Fibroblast of lung (primary cell): ENCODE data around the gene MAML2. TPM values are rescaled to one million over a fixed set of nuclear protein-coding genes. Genes with fewer than 3 reads are reported as not detected.

Experiments
- DNase-seq, 2 donors: peaks; one replicate each; pipeline versions ENCODE4 v3.0.0 to v3.0.0-alpha.2; 2010; ENCODE audit warnings: low read depth in 2 of 2
- H2AFZ ChIP-seq: 2 replicates; pipeline ENCODE4 v1.5.1; 2012; ENCODE audit warnings: low read length, control low read depth, inconsistent platforms
- H3K27ac ChIP-seq: 2 replicates; pipeline ENCODE4 v1.5.1; 2011; ENCODE audit warnings: low read length, control low read depth; ENCODE audit not compliant: insufficient read depth
- H3K27me3 ChIP-seq: 2 replicates; pipeline ENCODE4 v1.5.1; 2011; ENCODE audit warnings: mild to moderate bottlenecking, low read length; ENCODE audit not compliant: control insufficient read depth, insufficient read depth
- H3K36me3 ChIP-seq: 2 replicates; pipeline ENCODE4 v1.5.1; 2011; ENCODE audit warnings: low read length; ENCODE audit not compliant: control insufficient read depth, insufficient read depth
- H3K4me1 ChIP-seq: 2 replicates; pipeline ENCODE4 v1.5.1; 2011; ENCODE audit warnings: low read length; ENCODE audit not compliant: control insufficient read depth, insufficient read depth; ENCODE audit errors: extremely low read depth
- H3K4me2 ChIP-seq: 2 replicates; pipeline ENCODE4 v1.5.1; 2011; ENCODE audit warnings: low read length, control low read depth; ENCODE audit not compliant: insufficient read depth; ENCODE audit errors: extremely low read depth
- H3K4me3 ChIP-seq, 4 experiments: fragments of 200-600 bp in 1 of 4; sonication (generic) in 1 of 4; replicated peaks in 1 of 4; 2 replicates each; pipeline ENCODE4 v1.5.1; 2011 to 2016; ENCODE audit warnings: low read length in 4 of 4, low read depth in 3 of 4, mild to moderate bottlenecking in 3 of 4, control low read depth in 2 of 4, inconsistent platforms in 1 of 4, mixed read lengths in 1 of 4; ENCODE audit not compliant: insufficient read depth in 1 of 4; ENCODE audit errors: control extremely low read depth in 1 of 4
- H3K79me2 ChIP-seq: 2 replicates; pipeline ENCODE4 v1.5.1; 2012; ENCODE audit warnings: mild to moderate bottlenecking, low read length, inconsistent platforms; ENCODE audit not compliant: control insufficient read depth, insufficient read depth
- H3K9ac ChIP-seq: 2 replicates; pipeline ENCODE4 v1.5.1; 2011; ENCODE audit warnings: mild to moderate bottlenecking, low read length, control low read depth; ENCODE audit not compliant: insufficient read depth
- H3K9me3 ChIP-seq: 2 replicates; pipeline ENCODE4 v1.5.1; 2012; ENCODE audit warnings: low read depth, low read length; ENCODE audit not compliant: control insufficient read depth, insufficient read depth
- H4K20me1 ChIP-seq: 2 replicates; pipeline ENCODE4 v1.5.1; 2011; ENCODE audit warnings: low read length; ENCODE audit not compliant: control insufficient read depth, insufficient read depth; ENCODE audit errors: extremely low read depth
- EZH2 ChIP-seq: IDR thresholded peaks from 2 replicates; pipeline ENCODE4 v1.5.1; 2012; ENCODE audit warnings: low read length, control low read depth, mild to moderate bottlenecking; ENCODE audit errors: missing control alignments
- polyA plus RNA-seq, 2 donors: library from polyadenylated mRNA; depleted of rRNA in 1 of 2; stranded (reverse) in 1 of 2; unstranded in 1 of 2; fragments of >200 nt; gene quantifications; 2 replicates each; pipeline ENCODE4 v1.2.1, GENCODE V29; 2011 to 2012; ENCODE audit warnings: missing spikeins in 1 of 2
- total RNA-seq: library from RNA; depleted of rRNA; stranded (reverse); fragments of >200 nt; gene quantifications from 2 replicates; pipeline ENCODE4 v1.2.1, GENCODE V29; 2014
- TF ChIP-seq, protein P1 (sequence below), 2 donors: IDR thresholded peaks in 1 of 2; conservative IDR thresholded peaks in 1 of 2; 1 replicate in 1 of 2; 2 replicates in 1 of 2; pipeline ENCODE4 v1.5.1; 2011 to 2012; ENCODE audit warnings: low read length in 2 of 2, control low read depth in 1 of 2, inconsistent platforms in 1 of 2, low read depth in 1 of 2, mild to moderate bottlenecking in 1 of 2

Gene MAML2
- total and polyA plus RNA-seq, 2 donors (not counting 1 experiment from before 2014, with no cell fraction given) = 13.0 to 19.0 TPM

DNA sequence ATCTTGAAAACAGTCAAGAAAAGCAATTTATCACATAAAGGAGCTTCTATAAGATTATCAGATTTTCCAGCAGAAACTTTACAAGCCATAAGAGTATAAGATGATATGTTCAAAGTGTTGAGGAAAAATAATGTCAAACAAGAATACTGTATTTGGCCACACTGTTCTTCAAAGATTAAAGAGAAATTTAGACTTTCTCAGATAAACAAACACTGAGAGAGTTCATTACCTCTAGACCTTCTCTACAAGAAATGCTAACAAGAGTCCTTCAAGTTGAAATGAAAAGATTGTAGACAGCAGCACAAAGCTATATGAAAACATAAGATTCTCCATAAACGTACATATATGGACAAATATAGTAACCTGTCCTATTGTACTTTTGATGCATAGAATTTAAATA lies 411.1 kb downstream of the MAML2 start:
- Histone ChIP-seq H3K9me3 (no peaks in the 10 kb centered on the region), H3K4me1 (no peaks in the 10 kb centered on the region), H4K20me1 (no peaks in the 10 kb centered on the region), H3K4me3 (no peak overlapping the region), H2AFZ (no peak overlapping the region), H3K27me3 (no peaks in the 10 kb centered on the region), H3K27ac (no peak overlapping the region), H3K79me2 (no peaks in the 10 kb centered on the region), H3K9ac (no peak overlapping the region), H3K4me2 (no peak overlapping the region), H3K36me3 (no peaks in the 10 kb centered on the region)
- no peak for DNase-seq
- TF ChIP-seq, protein P1, sequence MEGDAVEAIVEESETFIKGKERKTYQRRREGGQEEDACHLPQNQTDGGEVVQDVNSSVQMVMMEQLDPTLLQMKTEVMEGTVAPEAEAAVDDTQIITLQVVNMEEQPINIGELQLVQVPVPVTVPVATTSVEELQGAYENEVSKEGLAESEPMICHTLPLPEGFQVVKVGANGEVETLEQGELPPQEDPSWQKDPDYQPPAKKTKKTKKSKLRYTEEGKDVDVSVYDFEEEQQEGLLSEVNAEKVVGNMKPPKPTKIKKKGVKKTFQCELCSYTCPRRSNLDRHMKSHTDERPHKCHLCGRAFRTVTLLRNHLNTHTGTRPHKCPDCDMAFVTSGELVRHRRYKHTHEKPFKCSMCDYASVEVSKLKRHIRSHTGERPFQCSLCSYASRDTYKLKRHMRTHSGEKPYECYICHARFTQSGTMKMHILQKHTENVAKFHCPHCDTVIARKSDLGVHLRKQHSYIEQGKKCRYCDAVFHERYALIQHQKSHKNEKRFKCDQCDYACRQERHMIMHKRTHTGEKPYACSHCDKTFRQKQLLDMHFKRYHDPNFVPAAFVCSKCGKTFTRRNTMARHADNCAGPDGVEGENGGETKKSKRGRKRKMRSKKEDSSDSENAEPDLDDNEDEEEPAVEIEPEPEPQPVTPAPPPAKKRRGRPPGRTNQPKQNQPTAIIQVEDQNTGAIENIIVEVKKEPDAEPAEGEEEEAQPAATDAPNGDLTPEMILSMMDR (conservative IDR thresholded peaks at IDR 0.05 in 1 of 2, IDR thresholded peaks at IDR 0.05 in 1 of 2; ENCODE audit: low read depth in 1 of 2, low read length in 2 of 2) = no peak
- no peak for TF ChIP-seq EZH2

DNA sequence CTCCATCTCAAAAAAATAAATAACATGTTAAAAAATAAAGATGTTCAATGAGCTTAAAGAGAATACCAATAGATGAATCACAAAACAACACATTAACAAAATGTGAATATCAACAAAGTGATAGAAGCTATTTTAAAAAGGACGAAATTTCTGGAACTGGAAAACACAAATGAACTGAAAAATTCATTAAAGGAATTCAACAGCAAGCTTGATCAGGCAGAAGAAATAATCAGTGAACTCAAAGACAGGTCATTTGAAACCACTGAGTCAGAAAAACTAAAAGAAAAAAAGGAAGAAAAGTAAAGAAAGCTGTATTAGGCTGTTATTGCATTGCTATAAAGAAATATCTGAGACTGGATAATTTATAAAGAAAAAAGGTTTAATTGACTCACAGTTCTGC lies 412.0 kb downstream of the MAML2 start:
- Histone ChIP-seq H3K27me3 (no peaks in the 10 kb centered on the region), H3K4me3 (no peak overlapping the region), H3K9me3 (no peaks in the 10 kb centered on the region), H4K20me1 (no peaks in the 10 kb centered on the region), H3K79me2 (no peaks in the 10 kb centered on the region), H3K4me1 (no peaks in the 10 kb centered on the region), H3K4me2 (no peak overlapping the region), H3K9ac (no peak overlapping the region), H2AFZ (no peak overlapping the region), H3K27ac (no peak overlapping the region), H3K36me3 (no peaks in the 10 kb centered on the region)
- DNase-seq = no peak
- TF ChIP-seq EZH2 = no peak
- TF ChIP-seq, protein P1 (conservative IDR thresholded peaks at IDR 0.05 in 1 of 2, IDR thresholded peaks at IDR 0.05 in 1 of 2; ENCODE audit: low read depth in 1 of 2, low read length in 2 of 2) = no peak

DNA sequence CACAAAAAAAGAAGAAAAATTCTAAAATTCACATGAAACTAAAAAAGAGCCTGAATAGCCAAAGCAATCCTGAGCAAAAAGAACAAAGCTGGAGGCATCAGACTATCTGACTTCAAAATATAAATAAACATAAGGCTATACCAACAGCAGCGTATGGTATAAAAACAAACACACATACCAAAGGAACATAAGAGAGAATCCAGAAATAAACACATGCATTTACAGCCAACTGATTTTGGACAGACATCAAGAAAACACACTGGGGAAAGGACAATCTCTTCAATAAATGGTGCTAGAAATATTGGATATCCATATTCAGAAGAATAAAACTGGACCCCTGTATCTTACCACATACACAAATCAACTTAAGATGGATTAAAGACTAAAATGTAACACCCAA lies 416.3 kb downstream of the MAML2 start:
- TF ChIP-seq EZH2 = no peak
- TF ChIP-seq, protein P1 (conservative IDR thresholded peaks at IDR 0.05 in 1 of 2, IDR thresholded peaks at IDR 0.05 in 1 of 2; ENCODE audit: low read depth in 1 of 2, low read length in 2 of 2) = no peak
- Histone ChIP-seq H3K36me3 (no peaks in the 10 kb centered on the region), H3K4me3 (no peak overlapping the region), H3K9me3 (no peaks in the 10 kb centered on the region), H3K9ac (no peak overlapping the region), H3K27me3 (no peaks in the 10 kb centered on the region), H2AFZ (no peak overlapping the region), H3K79me2 (peaks cover 25% of the 10 kb centered on the region), H4K20me1 (no peaks in the 10 kb centered on the region), H3K4me1 (peaks cover 4% of the 10 kb centered on the region), H3K4me2 (no peak overlapping the region), H3K27ac (no peak overlapping the region)
- no peak for DNase-seq

Other genes starting within 250 kb of the MAML2 start
- gene CCDC82, start 46.7 kb upstream of the MAML2 start, total RNA-seq = 12.8 and 14.2 TPM in 2 replicates
- 14.0 and 19.5 TPM in 2 replicates for gene CCDC82, start 46.7 kb upstream of the MAML2 start, polyA plus RNA-seq
- gene JRKL, start 46.8 kb upstream of the MAML2 start, total RNA-seq = 15.4 and 18.5 TPM in 2 replicates
- 9.4 and 15.0 TPM in 2 replicates for gene JRKL, start 46.8 kb upstream of the MAML2 start, polyA plus RNA-seq